GM10266 (cell line): ENCODE data around the gene PIAS1.

Experiments used
- DNase-seq: peaks from one replicate; pipeline ENCODE4 v3.0.0; 2012; ENCODE audit errors: extremely low spot score
- TF ChIP-seq, protein P1 (sequence below): IDR thresholded peaks from 2 replicates; pipeline ENCODE4 v1.5.1; 2012; ENCODE audit warnings: mild to moderate bottlenecking, low read depth; ENCODE audit not compliant: control insufficient read depth, insufficient read depth; ENCODE audit errors: missing control alignments

PIAS1 gene

DNA sequence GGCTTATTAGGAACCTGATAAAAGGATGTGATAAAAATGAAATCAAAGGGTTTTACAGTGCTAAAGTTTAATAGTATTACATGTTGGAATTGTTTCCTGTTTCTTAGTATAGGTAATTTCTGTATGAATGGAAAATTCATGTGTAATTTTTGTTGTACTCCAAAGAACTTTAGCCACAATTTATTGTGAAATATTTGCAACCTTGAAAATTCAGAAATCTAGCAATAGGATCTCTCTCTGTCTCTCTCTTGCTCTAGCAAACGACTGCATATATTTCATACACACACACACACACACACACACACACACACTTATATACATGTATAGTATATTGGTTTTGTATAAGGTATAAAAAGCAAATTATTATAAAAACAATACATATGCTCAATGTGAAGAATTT is 59.6 kb downstream of the PIAS1 start:
- no peak for DNase-seq
- TF ChIP-seq, protein P1, sequence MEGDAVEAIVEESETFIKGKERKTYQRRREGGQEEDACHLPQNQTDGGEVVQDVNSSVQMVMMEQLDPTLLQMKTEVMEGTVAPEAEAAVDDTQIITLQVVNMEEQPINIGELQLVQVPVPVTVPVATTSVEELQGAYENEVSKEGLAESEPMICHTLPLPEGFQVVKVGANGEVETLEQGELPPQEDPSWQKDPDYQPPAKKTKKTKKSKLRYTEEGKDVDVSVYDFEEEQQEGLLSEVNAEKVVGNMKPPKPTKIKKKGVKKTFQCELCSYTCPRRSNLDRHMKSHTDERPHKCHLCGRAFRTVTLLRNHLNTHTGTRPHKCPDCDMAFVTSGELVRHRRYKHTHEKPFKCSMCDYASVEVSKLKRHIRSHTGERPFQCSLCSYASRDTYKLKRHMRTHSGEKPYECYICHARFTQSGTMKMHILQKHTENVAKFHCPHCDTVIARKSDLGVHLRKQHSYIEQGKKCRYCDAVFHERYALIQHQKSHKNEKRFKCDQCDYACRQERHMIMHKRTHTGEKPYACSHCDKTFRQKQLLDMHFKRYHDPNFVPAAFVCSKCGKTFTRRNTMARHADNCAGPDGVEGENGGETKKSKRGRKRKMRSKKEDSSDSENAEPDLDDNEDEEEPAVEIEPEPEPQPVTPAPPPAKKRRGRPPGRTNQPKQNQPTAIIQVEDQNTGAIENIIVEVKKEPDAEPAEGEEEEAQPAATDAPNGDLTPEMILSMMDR, result no peak

DNA sequence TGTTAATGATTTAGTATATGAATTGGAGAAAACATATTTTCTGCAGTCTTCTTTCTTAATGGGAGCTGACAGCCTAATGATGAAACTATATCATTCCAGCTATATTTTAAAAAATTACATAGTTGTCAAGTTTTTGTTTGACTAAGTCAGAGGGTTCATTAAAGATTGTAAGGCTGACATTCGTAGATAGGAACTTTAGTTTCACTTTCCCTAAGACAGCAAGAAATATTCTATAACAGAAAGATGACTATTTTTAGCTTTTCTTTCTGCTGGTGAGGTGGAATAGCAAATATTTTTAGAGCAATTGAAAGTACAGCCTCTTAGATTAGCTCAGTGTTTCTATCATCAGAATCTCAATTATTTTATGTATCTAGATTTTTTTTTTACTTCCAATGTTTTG is 60.2 kb downstream of the PIAS1 start:
- DNase-seq, result peak; percentile 19
- TF ChIP-seq, protein P1, result no peak

DNA sequence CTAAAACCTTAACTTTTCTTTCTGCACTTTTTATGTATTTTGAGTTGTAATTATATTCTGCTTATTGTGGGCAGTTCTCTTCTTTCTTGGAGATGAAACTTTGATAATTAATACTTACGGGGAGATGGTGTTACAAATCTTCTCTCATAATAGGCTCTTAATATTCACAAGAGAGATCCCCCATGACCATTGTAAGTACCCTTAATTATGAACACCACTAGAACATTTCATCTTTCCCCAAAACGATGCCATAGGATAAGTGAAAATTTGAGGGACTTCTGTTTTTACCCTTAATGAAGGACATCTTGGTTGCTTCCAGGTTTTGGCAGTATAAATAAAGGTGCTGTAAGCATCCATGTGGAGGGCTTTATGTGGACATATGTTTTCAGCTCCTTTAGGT is 60.7 kb downstream of the PIAS1 start:
- TF ChIP-seq, protein P1, result no peak
- no peak for DNase-seq

DNA sequence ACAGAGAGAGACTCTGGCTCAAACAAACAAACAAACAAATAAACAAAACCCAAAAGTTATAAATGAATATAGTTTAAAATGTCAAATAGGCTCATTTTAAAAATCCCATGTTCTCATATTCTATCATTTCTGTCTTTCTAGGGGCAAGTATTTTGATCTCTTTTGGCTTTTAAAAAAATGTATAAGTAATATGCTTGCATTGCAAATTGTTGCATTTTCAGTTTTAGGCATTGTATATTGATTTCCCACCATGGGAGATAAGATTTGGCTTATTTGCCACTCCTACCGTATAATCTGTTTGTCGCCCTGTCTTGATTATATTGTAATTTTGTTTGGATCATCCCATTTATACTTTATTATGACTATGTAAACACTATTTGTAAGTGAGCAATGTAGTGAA is 70.6 kb downstream of the PIAS1 start:
- DNase-seq, result no peak
- TF ChIP-seq, protein P1, result no peak

DNA sequence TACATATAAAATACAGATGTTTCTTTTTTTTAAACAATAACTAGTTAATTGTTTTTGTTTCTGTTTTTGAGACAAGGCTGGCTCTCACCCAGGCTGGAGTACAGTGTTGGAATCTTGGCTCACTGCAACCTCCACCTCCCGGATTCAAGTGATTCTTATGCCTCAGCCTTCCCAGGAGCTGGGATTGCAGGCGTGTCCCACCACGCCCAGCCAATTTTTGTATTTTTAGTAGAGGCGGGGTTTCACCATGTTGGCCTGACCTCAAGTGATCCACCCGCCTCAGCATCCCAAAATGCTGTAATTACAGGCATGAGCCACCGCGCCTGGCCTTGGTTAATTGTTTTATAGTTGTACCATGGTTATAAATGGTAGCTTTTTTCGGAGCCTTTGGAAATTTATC is 72.3 kb downstream of the PIAS1 start:
- DNase-seq, result no peak
- TF ChIP-seq, protein P1, result no peak

DNA sequence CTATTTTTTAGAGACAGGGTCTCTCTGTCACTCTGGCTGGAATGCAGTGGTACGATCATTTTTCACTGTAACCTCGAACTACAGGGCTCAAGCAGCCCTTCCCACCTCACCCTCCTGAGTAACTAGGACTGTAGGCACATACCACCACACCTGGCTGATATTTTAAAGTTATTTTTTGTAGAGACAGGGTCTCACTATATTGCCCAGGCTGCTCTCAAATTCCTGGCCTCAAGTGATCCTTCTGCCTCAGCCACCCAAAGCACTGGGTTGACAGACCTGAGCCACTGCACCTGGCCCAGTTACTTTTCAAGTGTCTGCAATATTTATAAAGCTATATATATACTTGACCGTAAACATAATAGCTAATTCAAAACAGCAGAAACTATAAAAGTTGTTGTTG is 75.0 kb downstream of the PIAS1 start:
- DNase-seq, result no peak
- TF ChIP-seq, protein P1, result no peak

DNA sequence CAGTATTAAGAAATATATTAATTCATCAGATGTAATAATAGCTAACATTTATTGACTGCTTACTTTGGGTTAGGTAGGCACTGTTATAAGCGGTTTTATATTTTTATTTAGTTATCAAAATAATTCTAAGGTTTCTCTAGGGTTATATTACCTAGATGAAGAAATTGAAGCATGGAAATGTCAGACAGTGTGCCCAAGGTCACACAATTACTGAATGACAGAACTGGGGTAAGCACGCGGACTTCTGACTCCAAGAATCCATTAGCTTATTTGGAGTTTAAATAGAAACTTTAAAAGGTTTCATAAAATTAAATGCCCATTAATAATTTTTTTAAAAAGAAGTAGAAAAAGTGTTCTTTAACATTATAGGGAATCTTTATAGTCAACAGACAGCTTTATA is 76.7 kb downstream of the PIAS1 start:
- DNase-seq, result no peak
- TF ChIP-seq, protein P1, result no peak
